GM21381 (cell line): ENCODE measurements around the gene SNX9.
"Not testable (repeated sequence)": the region's sequence is repeated elsewhere in the genome, so short reads cannot be mapped to it uniquely, and the experiment has no call there.

ENCODE experiments used
- ATAC-seq: cut with Tn5 transposase; IDR thresholded peaks from one replicate; pipeline ENCODE4 v1.9.1; 2021; ENCODE audit warnings: mild to moderate bottlenecking, moderate library complexity; ENCODE audit not compliant: unreplicated experiment

Gene SNX9

DNA sequence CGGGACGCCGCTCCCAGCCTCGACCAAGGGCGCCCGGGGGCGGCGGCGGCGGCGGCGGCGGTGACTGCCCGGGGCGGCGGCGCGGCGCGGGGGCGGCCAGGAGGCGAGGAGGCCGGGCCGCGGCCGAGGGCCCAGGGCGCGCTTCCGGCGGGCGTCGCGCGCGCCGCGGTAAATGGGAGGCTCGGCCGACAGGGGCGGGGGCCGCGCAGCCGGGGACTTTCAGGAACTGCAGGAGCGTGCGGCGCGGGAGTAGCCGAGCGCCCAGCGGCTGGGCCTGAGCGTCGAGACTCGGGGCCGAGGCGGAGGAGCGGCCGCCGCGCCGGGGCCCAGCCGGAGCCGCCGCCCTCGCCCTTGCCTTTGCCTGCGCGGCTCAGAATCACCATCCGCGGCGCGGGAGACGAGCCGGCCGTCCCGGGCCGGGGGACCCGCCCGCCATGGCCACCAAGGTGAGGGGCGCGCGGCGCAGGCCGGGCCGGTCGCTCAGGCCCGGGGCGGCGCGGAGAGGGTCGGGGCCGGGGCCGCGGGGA is at the start of gene SNX9:
TSS of gene SNX9 (plus strand) at position 246 of the 527 bp plus-strand sequence. CDS start at position 435, 189 bp downstream.
- ATAC-seq = peak; percentile 70

DNA sequence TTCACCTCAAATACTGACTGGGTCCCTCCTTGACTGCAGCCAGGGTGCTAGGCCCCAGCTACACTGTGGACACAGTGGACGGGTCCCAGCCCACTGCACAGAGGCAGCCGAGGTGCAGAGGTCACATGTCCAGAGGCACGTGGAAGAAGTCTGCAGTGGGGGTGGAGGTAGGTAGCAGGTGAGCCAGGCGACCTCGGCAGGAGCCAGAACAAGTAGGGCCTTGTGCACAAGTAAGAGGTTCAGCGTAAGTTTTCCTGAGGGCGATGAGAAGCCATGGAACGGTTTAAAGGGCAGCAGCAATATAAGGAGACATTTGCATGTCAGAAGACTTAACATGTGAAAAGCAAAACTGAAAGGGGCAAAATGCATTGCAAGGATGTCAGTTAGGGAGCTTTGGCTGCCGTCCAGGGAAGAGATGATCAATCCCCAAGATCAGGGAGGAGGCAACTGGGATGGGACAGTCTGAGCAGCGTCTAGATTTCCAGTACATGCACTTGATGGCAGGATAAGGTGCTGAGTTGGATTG is 49.7 kb upstream of the SNX9 start:
- ATAC-seq = no peak

DNA sequence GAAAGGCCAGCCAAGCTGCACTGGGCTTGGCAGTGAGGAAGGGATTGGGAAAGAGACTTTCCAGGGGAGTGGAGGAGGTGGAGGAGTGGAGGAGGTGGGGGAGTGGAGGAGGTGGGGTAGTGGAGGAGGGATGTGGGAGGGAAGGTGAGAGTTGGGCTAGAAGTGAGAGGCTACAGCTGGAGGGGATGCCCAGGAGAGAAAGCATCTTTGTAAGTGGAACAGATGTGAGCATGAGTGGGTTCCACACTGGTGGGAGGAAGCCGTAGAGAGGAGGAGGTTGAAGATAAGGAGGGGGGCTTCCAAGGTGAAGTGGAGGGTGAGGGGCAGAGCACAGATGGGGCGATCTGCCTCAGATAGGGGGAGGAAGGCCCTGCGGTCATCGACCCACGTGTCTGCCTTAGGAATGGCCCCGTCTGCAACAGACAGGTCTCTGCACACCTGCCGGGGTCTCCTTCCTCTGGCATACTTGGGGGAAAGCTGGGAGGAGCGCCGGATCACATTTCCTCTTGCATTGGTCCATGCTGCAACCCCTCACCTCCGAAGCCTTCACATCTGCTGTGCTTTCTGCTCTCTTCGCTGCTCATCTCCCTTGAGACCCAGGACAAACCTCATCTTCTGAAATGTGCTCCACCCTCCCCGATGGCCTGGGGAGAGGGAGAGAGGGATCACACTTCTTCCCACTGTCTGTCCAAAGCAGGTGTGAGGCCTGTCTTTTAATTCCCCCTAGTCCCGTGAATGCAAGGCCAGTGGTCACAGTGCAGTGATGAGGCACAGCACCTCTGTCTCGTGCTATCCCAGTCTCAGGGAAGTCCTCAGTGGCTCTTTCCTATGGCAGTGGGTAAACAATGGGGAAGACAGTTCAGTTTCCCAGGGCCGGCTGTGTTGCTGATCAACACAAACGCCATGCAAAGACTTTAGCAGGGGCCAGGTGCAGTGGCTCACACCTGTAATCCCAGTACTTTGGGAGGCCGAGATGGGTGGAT is 48.6 kb upstream of the SNX9 start:
- ATAC-seq = no peak

DNA sequence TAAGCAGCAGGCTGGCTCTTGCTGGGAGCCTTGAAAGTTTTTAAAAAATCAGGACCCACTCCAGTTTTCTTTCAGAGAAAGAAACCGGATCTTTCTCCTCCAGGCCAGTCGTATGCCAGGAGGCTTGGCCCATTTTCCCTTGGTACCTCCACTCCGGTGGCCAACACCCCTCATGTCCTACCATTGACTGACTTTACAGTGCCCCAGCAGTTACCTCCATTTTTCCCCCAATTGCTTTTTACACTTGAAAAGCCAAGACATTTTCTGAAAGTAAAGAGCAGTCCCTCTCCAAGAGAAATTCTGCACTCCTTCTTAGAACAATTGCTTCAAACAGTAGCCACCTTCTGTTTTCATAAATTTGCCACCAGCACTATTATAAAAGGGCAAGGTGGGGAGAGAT is 47.7 kb upstream of the SNX9 start:
- no peak for ATAC-seq

DNA sequence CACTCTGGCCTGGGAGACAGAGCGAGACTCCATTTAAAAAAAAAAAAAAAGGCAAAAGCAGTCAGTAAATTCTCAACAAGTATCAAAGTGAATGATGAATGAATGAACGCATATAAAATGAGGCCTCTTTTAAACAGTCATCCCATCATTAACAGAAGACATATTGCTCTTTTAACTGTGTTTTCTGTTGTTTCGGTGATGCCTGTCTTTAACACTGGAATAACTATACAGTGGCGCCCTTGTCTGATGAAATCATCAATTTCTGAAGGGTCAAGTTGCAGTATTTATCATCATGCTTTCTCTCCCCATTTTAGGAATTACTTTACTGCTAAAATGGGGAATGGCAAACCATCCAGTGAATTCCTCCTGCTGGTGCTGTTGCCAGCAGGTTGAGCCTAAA is 45.7 kb upstream of the SNX9 start:
- no peak for ATAC-seq

DNA sequence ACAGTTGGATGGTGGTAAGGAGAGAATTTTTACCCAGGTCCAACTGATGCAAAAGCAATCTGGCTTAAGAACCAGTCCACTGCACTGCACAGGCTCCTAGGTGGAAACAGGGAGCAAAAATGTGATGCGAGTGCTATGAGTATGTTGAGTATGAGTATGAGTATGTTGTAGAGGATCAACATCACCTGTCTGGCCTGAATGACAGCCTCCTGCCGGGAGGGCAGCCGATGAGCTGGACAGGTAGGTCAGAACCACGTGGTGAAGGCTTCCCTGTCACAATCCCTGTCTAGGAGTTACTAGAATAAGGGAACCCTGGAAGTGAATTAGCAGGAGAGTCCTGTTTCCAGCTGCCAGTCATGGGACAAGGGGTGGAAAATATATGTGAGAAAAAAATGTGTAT is 44.3 kb upstream of the SNX9 start:
- no peak for ATAC-seq

DNA sequence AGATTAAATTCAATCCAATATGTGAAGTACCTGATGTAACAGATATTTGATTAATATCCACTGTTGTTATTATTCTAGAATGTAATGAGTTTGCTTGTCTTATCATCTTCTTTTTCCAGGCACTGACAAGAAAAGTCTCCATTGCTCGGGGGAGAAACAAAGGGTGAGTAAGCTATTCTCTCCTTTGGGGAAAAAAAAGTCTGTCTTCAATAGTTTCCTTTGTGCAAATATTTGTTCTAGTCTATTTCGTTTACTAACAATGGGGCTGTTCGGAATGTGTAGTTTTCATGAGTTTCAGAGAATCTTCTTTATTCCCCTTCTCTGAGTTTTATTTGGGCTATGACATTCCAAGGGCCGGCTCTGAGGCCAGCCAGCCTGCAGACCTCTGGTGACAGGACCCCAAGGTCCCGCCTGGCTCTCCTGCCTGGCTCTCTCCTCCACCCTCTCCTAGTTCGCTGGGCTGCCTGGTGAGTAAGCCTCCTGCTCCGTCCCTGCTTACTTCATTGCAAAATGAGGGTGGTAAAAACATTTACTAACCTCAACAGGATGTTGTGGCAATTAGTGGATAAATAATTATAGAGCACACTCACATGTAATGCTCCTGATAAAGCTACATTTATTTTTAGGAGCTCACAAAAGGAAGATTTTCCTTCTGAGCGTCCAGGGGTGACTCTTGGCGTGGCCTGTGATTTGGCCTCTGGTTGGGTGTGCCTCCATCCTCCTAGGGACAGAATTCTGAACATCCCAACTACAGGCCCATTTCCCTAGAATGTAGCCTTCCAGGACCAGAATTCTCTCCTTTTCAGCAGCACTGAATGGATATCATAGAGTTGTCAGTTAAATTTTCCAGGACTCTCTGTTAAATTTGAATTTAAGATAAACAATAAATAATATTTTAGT is 43.1 kb upstream of the SNX9 start:
- no peak for ATAC-seq

DNA sequence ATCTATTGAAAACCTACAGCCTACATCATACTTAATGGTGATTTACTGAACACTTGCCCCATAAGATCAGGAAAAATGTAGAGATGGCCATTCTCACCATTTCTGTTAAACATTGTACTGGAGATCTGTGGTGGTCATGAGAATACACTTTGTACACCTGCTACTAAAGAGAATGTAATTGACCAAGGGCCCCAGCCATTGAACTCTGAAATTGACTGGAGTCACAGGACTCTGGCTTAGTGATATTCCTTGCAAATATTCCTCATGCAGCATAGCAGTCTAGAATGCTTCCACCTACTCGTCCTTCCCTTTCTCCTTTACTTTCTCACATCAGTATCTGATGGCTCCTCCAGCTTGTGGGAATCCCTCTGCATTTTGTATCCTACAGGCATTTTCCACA is 37.4 kb upstream of the SNX9 start:
- ATAC-seq = no peak

DNA sequence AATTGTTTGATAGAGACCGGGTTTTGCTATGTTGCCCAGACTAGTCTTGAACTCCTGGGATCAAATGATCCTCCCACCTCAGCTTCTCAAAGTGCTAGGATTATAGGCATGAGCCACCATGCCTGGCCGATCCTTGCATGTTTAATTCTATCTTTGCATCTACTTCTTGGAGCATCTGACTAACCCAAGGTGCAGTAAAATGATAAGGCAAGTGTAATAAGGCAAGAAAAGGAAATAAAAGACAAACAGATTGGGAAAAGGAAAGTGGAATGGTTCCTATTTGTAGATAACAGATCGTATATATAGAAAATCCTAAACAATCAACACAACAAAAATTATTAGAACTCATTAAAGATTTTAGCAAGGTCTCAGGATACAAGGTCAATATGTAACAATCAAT is 36.8 kb upstream of the SNX9 start:
- ATAC-seq = no peak

DNA sequence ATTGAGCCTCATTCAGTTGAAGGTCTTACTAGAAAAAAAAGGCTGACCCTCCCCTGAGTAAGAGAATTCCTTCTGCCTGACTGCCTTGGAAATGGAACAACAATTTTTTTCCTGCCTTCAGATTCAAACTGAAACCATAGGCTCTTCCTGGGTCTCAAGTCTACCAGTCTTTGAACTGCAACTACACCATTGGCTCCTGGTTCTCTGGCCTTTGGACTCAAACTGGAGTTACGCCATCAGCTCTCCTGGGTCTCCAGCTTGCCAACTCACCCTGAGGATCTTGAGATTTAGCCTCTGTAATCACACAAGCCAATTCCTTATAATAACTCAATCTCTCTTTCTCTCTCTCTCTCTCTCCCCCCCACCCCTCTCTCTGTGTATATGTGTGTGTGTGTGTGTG is 36.0 kb upstream of the SNX9 start:
- no peak for ATAC-seq

DNA sequence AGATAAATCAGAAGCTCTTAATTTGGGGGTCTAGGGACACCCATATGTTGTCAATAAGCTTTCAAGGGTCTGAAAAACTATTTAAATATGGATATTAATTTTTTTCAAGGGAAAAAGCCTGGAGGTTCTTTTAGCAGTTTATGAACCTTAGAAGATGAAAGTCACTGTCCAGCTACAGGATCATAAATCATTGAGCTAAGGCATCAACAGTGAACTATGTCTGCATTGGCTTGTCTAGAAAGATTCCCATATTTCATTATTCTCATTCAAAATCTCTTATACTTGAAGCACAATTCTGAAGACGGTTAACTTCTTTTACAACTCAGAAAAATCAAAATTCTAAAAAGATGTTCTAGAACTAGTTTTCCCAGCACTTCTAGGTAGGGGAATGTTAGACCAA is 34.9 kb upstream of the SNX9 start:
- no peak for ATAC-seq

DNA sequence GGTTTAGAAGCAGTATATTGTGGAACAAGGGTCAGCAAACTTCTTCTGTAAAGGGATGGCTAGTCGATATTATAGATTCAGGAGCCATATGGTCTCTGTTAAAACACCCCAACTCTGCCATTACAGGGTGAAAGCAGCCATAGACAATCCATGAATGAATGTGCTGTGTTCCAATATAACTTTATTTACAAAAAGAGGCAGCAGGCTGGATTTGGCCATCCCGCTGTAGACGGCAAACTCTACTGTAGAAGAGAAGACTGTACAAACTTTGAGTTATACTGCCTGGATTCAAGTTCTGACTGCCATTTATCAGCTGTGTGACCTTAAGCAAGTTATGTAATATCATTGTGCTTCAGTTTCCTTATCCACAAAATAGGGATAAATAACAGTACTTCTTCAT is 33.7 kb upstream of the SNX9 start:
- ATAC-seq = no peak

DNA sequence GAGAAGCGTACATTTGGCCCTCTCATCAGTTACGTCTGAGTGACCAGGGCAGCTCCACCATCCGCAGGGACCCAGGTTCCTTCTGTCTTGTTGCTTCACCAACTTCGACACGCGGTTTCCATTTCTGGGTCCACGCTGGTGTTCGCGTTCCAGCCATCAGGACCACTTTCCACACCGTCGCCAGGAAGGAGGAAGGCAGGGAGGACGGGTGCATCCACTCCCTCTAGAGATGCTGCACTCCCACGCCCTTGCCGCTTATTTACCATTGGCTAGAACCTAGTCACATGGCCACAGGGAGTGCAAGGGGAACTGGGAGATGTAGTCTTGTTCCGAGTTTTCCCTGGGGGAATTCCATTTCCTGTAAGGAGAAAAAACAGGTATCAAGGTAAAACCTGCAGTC is 33.2 kb upstream of the SNX9 start:
- ATAC-seq = no peak

DNA sequence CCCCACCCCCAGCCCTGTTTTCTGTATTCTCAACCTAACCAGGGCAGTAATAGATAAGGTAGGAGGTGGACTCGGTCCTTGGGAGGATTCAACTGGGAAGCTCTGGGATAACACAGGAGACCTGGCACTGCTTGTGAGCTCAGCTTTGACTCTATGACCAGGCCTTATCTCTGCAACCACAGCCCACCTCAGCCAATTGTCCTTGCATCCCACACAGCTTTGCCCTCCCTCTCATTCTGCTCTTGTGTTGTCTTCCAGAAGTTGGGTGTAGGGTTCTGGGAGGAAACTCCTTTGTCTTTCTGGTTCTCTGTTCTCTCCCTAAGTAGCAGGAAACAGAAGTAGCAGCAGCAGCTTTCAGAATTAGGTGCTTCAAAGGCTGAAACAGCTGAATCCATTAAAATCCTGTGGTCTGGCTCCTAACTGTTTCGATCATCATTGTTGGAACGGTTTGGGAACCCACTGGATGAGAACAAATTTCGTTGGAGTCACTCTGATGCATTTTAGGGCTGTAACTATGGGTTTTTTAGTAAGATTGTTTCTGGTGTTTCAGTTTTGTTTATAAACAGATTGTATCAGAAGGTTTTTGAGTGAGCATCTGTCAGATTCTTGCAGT is 32.4 kb upstream of the SNX9 start:
- no peak for ATAC-seq

DNA sequence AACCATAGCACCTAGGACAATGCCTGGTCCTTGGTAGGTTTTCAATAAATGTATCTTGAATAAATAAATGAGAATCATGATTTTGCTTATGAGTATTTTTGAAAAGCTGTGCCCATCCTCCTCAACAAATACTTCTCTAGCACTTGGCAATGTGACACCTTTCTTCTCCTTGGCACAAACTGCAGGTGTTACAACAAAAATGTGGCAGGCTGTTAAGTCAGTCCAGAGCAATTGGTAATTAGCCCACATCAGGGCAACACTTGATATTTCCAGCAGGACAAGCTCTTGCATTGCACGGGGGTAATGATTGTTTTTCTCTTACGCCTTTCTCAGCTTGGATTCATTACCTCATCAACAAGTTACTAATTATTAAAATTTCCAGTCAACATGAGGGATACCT is 31.6 kb upstream of the SNX9 start:
- ATAC-seq = no peak

DNA sequence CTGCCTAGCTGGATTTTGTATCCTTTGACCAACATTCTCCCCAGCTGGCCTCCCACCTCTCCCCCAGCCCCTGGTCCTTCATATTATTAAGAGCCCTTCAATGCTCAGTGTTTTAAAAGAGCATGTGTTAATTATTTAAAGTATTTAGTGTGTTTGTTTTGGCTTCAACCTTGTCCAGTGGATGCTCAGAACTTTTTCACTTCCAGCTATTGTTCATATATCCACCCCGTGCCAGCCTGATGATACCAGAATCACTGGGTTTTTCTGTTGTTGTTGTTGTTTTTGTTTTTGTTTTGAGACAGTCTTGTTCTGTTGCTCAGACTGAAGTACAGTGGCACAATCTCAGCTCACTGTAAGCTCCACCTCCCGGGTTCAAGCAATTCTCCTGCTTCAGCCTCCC is 30.4 kb upstream of the SNX9 start:
- no peak for ATAC-seq

DNA sequence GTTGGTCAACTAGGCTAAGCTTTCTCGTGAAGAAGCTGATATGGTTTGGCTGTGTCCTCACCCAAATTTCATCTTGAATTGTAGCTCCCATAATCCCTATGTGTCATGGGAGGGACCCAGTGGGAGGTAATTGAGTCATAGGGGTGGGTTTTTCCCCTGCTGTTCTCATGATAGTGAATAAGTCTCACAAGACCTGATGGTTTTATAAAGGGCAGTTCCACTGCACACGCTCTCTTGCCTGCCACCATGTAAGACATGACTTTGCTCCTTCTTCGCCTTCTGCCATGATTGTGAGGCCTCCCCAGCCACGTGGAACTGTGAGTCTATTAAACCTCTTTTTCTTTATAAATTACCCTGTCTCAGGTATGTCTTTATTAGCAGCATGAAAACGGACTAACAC is 29.0 kb upstream of the SNX9 start:
- not testable (repeated sequence) for ATAC-seq

DNA sequence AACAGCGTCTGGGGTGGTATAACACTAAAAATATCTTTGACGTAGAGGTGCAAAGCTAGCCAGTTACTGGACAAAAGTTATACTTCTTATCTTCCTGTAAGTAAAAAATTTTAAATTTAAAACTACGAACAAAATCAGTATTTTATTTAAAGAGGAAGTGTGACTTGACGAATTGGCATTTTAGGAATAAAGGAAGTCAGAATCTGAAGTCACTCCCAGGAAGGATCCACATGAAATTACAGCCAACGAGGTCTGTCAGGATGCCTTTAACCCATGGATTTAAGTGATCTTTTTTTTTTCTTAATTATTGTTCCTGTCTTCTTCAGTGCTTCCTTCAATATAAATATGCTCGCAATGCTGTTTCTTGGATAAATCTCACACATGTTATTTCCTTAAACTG is 27.2 kb upstream of the SNX9 start:
- ATAC-seq = no peak

DNA sequence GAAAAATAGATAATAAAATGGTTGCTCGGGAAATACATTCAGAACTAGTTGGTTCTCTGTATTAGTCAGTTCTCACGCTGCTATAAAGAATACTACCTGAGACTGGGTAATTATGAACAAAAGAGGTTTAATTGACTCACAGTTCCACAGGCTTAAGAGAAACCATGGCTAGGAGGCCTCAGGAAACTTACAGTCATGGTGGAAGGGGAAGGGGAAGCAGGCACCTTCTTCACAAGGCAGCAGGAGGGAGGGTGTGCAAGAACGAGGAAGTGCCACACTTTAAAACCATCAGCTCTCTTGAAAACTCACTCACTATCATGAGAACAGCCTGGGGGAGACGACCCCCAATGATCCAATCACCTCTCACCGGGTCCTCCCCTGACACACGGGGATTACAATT is 24.2 kb upstream of the SNX9 start:
- no peak for ATAC-seq

DNA sequence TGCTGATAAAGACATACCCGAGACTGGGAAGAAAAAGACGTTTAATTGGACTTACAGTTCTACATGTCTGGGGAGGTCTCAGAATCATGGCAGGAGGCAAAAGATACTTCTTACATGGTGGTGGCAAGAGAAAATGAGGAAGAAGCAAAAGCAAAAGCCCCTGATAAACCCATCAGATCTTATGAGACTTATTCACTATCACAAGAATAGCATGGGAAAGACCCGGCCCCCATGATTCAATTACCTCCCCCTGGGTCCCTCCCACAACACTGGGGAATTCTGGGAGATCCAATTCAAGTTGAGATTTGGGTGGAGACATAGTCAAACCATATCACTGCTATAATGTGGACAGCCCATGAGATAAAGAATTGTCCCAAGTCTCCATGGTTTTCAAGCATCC is 23.5 kb upstream of the SNX9 start:
- not testable (repeated sequence) for ATAC-seq
